Measurements from ENCODE around the gene DUSP5. TPM values are rescaled to one million over a fixed set of nuclear protein-coding genes. Genes with fewer than 3 reads are reported as not detected.
"Not testable (repeated sequence)": the region's sequence is repeated elsewhere in the genome, so short reads cannot be mapped to it uniquely, and the experiment has no call there.

DUSP5 gene
- total RNA-seq, 1 experiment from 2014 or later, result 34.0 TPM

DNA sequence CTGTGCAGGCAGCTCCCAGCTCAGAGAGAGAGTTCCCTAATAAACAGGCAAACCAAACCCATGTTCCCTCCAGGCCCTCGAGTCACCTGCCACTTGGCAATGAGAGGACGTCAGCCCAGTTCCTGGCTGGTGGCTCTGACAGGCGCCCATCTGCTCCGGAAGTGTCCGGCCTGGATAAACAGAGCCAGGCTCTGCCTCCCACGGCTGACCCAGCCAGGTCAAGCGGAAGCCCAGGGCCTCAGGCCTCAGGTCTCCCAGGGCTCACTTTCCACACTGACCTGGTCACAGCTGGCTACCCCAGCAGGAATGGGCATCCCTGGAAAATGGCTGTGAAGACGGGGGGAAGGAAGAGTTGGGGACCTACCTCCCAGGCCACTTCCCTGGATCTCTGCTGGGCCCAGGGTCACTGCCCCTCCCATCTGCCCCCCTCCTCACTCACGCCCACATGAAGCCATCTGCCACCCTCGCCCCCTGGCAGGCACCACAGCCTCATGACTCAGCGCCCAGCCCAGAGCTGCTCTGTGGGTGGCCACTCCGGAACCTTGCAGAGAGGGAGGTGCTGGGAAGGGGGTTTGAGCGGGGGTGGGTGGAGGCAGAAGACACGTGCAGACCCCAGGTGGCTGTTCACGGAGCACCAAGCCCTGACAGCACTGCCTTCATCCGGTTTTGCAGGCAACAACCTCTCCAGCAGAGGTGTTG is 37.4 kb upstream of the DUSP5 start:
- H3K27ac Mint-ChIP-seq (ENCODE audit: unreplicated experiment), result peak overlapping the region; percentile 42

GRCh38 chr10:110461088-110461487 is 36.6 kb upstream of the DUSP5 start:
- Mint-ChIP-seq H3K9me3 (ENCODE audit: low read depth, unreplicated experiment) (no peaks in the 10 kb centered on the region), H3K4me1 (ENCODE audit: low read depth, unreplicated experiment) (peaks cover 29% of the 10 kb centered on the region), H3K27me3 (ENCODE audit: unreplicated experiment) (no peaks in the 10 kb centered on the region), H3K36me3 (ENCODE audit: insufficient read depth, unreplicated experiment) (no peaks in the 10 kb centered on the region), H3K4me3 (ENCODE audit: low read depth, unreplicated experiment) (no peak overlapping the region), H3K27ac (ENCODE audit: unreplicated experiment) (no peak overlapping the region)
- no peak for TF ChIP-seq CTCF (IDR thresholded peaks at IDR 0.05; ENCODE audit: unreplicated experiment)
- intact Hi-C loops (cut with micrococcal nuclease; ENCODE audit: unreplicated experiment), result no loop called here
- BruUV-seq (replicated peaks), result no TSS peak
- DNase-seq, result no peak
- CTCF ChIA-PET, result no interaction called here

More for the DNA sequence above, 37.4 kb upstream of the DUSP5 start:
- CTCF ChIA-PET, result no interaction called here
- no peaks in the 10 kb centered on the region for H3K27me3 Mint-ChIP-seq (ENCODE audit: unreplicated experiment)
- TF ChIP-seq CTCF (IDR thresholded peaks at IDR 0.05; ENCODE audit: unreplicated experiment), result no peak
- intact Hi-C loops (cut with micrococcal nuclease; ENCODE audit: unreplicated experiment), result no loop called here
- no TSS peak for BruUV-seq (replicated peaks)
- peaks cover 38% of the 10 kb centered on the region for H3K4me1 Mint-ChIP-seq (ENCODE audit: low read depth, unreplicated experiment)
- H3K36me3 Mint-ChIP-seq (ENCODE audit: insufficient read depth, unreplicated experiment), result no peaks in the 10 kb centered on the region
- H3K9me3 Mint-ChIP-seq (ENCODE audit: low read depth, unreplicated experiment), result no peaks in the 10 kb centered on the region
- DNase-seq, result peak; percentile 10
- H3K4me3 Mint-ChIP-seq (ENCODE audit: low read depth, unreplicated experiment), result no peak overlapping the region

- intact Hi-C loops (cut with micrococcal nuclease; ENCODE audit: unreplicated experiment), result no loop called here
- TF ChIP-seq CTCF (IDR thresholded peaks at IDR 0.05; ENCODE audit: unreplicated experiment), result no peak
- H3K9me3 Mint-ChIP-seq (ENCODE audit: low read depth, unreplicated experiment), result no peaks in the 10 kb centered on the region
These were observed 36.2 kb upstream of the DUSP5 start for GRCh38 chr10:110461530-110461929.

GRCh38 chr10:110462166-110463095 is 35.3 kb upstream of the DUSP5 start:
- Mint-ChIP-seq H3K36me3 (ENCODE audit: insufficient read depth, unreplicated experiment) (no peaks in the 10 kb centered on the region), H3K9me3 (ENCODE audit: low read depth, unreplicated experiment) (no peaks in the 10 kb centered on the region), H3K4me1 (ENCODE audit: low read depth, unreplicated experiment) (peaks cover 18% of the 10 kb centered on the region), H3K27ac (ENCODE audit: unreplicated experiment) (no peak overlapping the region), H3K4me3 (ENCODE audit: low read depth, unreplicated experiment) (no peak overlapping the region), H3K27me3 (ENCODE audit: unreplicated experiment) (no peaks in the 10 kb centered on the region)
- no peak for DNase-seq
- CTCF ChIA-PET, result no interaction called here
- intact Hi-C loops (cut with micrococcal nuclease; ENCODE audit: unreplicated experiment), result no loop called here
- BruUV-seq (replicated peaks), result no TSS peak
- no peak for TF ChIP-seq CTCF (IDR thresholded peaks at IDR 0.05; ENCODE audit: unreplicated experiment)

More at GRCh38 chr10:110461530-110461929, 36.2 kb upstream of the DUSP5 start:
- Mint-ChIP-seq H3K27ac (ENCODE audit: unreplicated experiment) (no peak overlapping the region), H3K27me3 (ENCODE audit: unreplicated experiment) (no peaks in the 10 kb centered on the region), H3K4me1 (ENCODE audit: low read depth, unreplicated experiment) (peaks cover 25% of the 10 kb centered on the region), H3K36me3 (ENCODE audit: insufficient read depth, unreplicated experiment) (no peaks in the 10 kb centered on the region), H3K4me3 (ENCODE audit: low read depth, unreplicated experiment) (no peak overlapping the region)
- BruUV-seq (replicated peaks), result no TSS peak
- DNase-seq, result no peak
- CTCF ChIA-PET, result no interaction called here

DNA sequence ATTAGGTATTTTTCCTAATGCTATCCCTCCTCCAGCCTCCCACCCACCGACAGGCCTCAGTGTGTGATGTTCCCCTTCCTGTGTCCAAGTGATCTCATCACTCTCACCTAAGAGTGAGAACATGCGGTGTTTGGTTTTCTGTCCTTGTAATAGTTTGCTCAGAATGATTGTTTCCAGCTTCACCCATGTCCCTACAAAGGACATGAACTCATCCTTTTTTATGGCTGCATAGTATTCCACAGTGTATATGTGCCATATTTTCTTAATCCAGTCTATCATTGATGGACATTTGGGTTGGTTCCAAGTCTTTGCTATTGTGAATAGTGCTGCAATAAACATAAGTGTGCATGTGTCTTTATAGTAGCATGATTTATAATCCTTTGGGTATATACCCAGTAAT is 29.4 kb upstream of the DUSP5 start:
- intact Hi-C loops (cut with micrococcal nuclease; ENCODE audit: unreplicated experiment); DNase-seq; H3K27me3 Mint-ChIP-seq (ENCODE audit: unreplicated experiment); CTCF ChIA-PET; H3K27ac Mint-ChIP-seq (ENCODE audit: unreplicated experiment); H3K4me1 Mint-ChIP-seq (ENCODE audit: low read depth, unreplicated experiment); H3K9me3 Mint-ChIP-seq (ENCODE audit: low read depth, unreplicated experiment); H3K36me3 Mint-ChIP-seq (ENCODE audit: insufficient read depth, unreplicated experiment); H3K4me3 Mint-ChIP-seq (ENCODE audit: low read depth, unreplicated experiment); BruUV-seq (replicated peaks): not testable (repeated sequence)

GRCh38 chr10:110470541-110470940 is 27.2 kb upstream of the DUSP5 start:
- H3K9me3 Mint-ChIP-seq (ENCODE audit: low read depth, unreplicated experiment); CTCF ChIA-PET; H3K27me3 Mint-ChIP-seq (ENCODE audit: unreplicated experiment); H3K4me3 Mint-ChIP-seq (ENCODE audit: low read depth, unreplicated experiment); H3K36me3 Mint-ChIP-seq (ENCODE audit: insufficient read depth, unreplicated experiment); H3K27ac Mint-ChIP-seq (ENCODE audit: unreplicated experiment); intact Hi-C loops (cut with micrococcal nuclease; ENCODE audit: unreplicated experiment); H3K4me1 Mint-ChIP-seq (ENCODE audit: low read depth, unreplicated experiment); DNase-seq; BruUV-seq (replicated peaks): not testable (repeated sequence)

All from Calu3 (cell line).